Stomach (tissue), 4 donors: ENCODE data around the gene VTI1A.

Experiments
- POLR2A ChIP-seq, 4 donors: fragments of 450-650 bp; IDR thresholded peaks; one replicate each; pipeline ENCODE4 v1.6.1; 2016; ENCODE audit warnings: antibody characterized with exemption in 4 of 4, control low read depth in 2 of 4, mild to moderate bottlenecking in 1 of 4, moderate library complexity in 1 of 4
- POLR2AphosphoS5 ChIP-seq, 3 donors: sonication (generic); formaldehyde crosslinking; IDR thresholded peaks; one replicate each; pipeline ENCODE4 v1.6.1; 2016; ENCODE audit warnings: antibody characterized with exemption in 3 of 3
- TF ChIP-seq, protein P1 (sequence below), 7 experiments: fragments of 450-650 bp in 4 of 7; fragments of 200-600 bp in 3 of 7; sonication (generic) in 3 of 7; IDR thresholded peaks; one replicate each; pipeline ENCODE4 v1.5.1; 2016 to 2019; ENCODE audit warnings: antibody characterized with exemption in 7 of 7, control low read depth in 2 of 7, mild to moderate bottlenecking in 1 of 7

DNA sequence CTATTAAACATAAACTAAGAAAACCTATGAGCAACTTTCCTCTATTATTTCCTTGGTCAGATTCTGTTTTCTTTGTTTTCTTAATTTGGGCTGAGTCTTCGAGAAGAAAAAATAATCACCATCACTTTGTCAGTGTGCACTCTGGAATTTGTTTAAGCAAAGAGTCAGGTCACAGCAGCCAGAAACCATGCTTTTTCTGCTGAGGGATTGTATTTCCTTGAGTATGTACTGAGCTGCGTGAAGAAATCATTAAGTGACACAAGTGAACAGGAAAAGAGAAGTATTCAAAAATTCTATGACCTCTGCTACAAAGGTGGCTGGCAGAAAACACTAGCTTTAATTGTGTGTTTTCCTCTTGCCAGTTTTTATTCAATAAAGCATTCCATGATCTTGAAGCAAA lies 249.6 kb downstream of the VTI1A start:
- no peak for TF ChIP-seq POLR2AphosphoS5 (IDR thresholded peaks at IDR 0.05)
- TF ChIP-seq, protein P1, sequence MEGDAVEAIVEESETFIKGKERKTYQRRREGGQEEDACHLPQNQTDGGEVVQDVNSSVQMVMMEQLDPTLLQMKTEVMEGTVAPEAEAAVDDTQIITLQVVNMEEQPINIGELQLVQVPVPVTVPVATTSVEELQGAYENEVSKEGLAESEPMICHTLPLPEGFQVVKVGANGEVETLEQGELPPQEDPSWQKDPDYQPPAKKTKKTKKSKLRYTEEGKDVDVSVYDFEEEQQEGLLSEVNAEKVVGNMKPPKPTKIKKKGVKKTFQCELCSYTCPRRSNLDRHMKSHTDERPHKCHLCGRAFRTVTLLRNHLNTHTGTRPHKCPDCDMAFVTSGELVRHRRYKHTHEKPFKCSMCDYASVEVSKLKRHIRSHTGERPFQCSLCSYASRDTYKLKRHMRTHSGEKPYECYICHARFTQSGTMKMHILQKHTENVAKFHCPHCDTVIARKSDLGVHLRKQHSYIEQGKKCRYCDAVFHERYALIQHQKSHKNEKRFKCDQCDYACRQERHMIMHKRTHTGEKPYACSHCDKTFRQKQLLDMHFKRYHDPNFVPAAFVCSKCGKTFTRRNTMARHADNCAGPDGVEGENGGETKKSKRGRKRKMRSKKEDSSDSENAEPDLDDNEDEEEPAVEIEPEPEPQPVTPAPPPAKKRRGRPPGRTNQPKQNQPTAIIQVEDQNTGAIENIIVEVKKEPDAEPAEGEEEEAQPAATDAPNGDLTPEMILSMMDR (IDR thresholded peaks at IDR 0.05), result no peak
- no peak for TF ChIP-seq POLR2A (IDR thresholded peaks at IDR 0.05)
